GM11168 (cell line): Measurements from ENCODE around the gene LAMA3.

Source experiments
- in situ Hi-C: fragments of 300-500 bp; cut with MboI; formaldehyde crosslinking; loops from one replicate; pipeline ENCODE4 v1.12.0; 2022; ENCODE audit warnings: low sequenced_read_pairs; ENCODE audit not compliant: unreplicated experiment

LAMA3 gene

GRCh38 chr18:23838801-23839366 is 149.6 kb downstream of the LAMA3 start:
- in situ Hi-C loops = no loop called here

DNA sequence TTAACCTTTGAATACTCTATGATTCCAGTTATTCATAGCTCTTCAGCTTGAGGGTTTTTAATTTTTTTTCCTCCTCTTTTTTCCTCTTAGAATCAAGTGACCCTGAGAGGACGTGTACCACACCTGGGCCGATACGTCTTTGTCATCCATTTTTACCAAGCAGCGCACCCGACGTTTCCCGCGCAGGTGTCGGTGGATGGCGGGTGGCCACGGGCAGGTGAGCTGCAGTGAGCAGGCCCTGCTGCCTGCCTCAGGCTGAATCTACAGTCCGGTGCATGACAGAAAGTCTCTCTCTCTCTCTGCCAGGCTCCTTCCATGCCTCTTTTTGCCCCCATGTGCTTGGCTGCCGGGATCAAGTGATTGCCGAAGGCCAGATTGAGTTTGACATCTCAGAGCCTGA is 153.1 kb downstream of the LAMA3 start:
- in situ Hi-C loops = no loop called here

GRCh38 chr18:23844991-23845680 is 155.9 kb downstream of the LAMA3 start:
- in situ Hi-C loops = no loop called here

DNA sequence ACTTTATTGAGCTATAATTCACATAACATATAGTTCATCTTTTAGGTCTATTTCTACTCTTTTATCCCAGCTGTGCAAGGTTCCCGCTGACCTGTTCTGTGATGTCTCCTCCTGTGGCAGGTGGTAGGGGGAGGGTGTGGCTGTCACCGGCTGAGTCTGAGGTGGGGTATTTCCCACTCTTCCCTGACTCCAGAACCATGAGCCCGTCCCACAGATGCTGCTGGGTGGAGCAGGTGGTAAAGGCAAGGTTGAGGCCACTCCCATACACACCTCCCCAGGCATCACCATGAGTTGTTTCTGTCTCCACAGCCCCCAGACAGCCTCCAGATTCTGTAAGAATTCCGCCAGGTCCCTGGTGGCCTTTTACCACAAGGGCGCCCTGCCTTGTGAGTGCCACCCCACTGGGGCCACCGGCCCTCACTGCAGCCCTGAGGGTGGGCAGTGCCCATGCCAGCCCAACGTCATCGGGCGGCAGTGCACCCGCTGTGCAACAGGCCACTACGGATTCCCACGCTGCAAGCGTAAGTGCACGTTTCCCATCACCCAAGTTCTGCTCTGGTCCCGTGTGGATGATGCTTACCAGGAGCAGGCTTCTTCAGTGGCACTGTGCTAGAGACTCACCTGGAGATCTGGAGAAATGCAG is 156.9 kb downstream of the LAMA3 start:
- in situ Hi-C loops = no loop called here

GRCh38 chr18:23847321-23847986 is 158.2 kb downstream of the LAMA3 start:
- in situ Hi-C loops = no loop called here

DNA sequence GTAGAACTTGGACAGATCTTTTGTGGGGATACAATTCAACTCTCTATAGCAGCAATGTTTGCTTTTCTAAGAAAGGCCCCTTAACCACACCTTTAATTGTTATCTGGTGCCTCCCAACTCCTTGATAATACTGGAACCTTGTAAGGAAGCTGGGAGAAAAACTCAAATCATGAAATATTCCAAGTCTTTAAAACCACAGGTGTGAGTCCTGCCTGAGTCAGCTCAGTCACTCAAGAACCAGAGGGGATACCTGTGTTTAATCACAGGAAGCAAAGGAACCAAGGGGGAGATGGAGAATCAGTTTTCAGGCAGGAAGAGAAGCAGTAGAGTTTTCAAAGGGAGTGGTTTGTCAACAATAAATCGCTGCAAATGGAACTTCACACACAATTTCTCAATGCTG is 159.9 kb downstream of the LAMA3 start:
- in situ Hi-C loops = no loop called here

GRCh38 chr18:23850215-23850614 is 161.0 kb downstream of the LAMA3 start:
- in situ Hi-C loops = no loop called here

DNA sequence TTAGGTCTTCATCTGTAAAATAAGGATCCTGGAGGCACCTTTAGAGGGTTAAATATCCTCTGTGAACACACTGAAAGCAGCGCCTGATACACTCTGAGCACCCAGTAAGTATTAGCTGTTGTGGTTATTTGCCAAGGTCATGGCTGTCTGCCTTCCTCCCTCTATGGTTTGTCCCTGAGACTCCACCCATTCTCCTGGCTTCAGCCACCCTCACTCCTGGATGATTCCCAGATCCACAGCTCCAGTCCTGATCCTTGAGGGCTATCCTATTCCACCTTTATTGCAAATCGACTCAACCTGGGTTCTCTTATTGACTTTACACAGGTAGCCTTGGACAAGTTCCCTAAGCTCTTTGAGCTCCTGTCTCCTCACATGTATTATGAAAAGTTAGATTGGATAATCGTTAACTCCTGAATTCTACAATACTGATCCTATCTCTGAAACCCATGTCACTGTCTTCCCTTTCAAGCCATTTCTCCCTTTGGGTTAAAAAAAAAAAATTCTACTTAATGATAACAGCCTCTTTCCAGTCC is 162.3 kb downstream of the LAMA3 start:
- in situ Hi-C loops = no loop called here

GRCh38 chr18:23852236-23853045 is 163.2 kb downstream of the LAMA3 start:
- in situ Hi-C loops = no loop called here

- in situ Hi-C loops = no loop called here
Measured at GRCh38 chr18:23853448-23854195, 164.4 kb downstream of the LAMA3 start.

DNA sequence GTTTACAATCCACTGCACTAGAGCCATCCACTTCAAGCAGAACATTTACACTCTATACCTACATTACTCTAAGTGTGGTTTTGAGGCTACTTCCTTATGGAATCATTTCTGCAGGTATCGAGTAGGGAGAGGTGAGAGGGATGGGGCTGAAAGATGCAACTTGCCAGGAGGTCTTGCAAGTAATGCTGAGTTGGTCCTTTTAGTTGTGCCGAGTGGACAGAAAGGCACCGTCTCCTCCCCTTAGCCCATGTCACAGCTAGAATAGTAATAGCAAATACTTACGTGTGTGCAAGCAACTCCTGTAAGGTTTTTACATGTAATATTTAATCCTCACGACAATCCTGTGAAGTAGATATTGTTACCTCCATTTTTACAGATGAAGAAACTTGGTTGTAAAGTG is 166.5 kb downstream of the LAMA3 start:
- in situ Hi-C loops = no loop called here

- in situ Hi-C loops = no loop called here
Measured at GRCh38 chr18:23856466-23857163, 167.4 kb downstream of the LAMA3 start.

GRCh38 chr18:23857164-23857552 is 167.9 kb downstream of the LAMA3 start:
- in situ Hi-C loops = no loop called here

DNA sequence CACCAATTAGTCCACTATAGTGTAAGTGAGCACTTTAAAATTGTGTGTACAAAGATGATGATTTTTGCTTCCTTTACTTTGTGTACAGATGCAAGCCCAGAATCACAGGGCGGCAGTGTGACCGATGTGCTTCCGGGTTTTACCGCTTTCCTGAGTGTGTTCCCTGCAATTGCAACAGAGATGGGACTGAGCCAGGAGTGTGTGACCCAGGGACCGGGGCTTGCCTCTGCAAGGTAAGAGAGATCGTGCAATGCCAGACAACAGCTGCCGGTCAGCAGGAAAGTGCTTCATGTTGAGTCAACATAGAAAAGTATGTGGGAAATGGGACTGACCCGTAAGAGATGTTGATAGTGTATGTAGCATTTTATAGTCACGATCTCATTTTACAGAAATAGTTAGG is 168.5 kb downstream of the LAMA3 start:
- in situ Hi-C loops = no loop called here

GRCh38 chr18:23859466-23860336 is 170.4 kb downstream of the LAMA3 start:
- in situ Hi-C loops = no loop called here

- in situ Hi-C loops = no loop called here
Measured at GRCh38 chr18:23861326-23861725, 172.1 kb downstream of the LAMA3 start.

- in situ Hi-C loops = no loop called here
Measured at GRCh38 chr18:23861805-23862470, 172.7 kb downstream of the LAMA3 start.
